GM18502 (cell line): ENCODE data around the gene ZNF3.

Source experiments
- ATAC-seq: cut with Tn5 transposase; IDR thresholded peaks from one replicate; pipeline ENCODE4 v1.9.1; 2021; ENCODE audit warnings: mild to moderate bottlenecking; ENCODE audit not compliant: unreplicated experiment, poor library complexity

The ZNF3 gene

DNA sequence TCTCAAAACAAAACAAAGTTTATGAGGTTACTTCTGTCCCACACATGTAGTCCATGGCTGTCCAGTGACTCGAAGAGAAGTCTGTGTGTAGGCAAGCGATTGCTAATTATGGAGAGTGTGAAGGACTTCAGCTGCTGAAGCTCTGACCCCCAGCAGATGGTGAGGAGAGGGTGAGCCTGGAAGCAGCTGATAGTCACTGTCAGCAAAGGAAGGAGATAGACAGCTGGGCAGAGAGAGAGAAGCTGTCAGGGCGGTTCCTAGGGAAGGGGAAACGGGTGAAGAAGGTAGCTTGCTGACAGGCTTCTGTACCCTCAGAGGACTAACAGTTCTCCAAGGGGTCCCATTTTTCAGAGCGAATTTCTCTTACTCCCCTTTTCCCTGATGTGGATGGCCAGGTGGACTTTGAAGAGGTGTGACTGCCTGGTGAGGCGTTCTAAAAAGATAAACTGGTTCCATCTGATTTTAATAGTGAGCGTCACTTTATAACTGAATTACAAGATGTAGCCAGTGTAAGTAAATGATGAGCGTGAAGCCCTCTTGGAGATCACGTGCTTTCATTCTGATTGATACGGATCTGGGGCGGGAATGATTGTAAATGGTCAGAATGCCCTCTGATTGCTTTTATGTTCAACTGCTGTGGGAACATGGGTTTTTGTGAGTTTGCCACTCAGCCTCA is 19.9 kb downstream of the ZNF3 start:
- no peak for ATAC-seq

DNA sequence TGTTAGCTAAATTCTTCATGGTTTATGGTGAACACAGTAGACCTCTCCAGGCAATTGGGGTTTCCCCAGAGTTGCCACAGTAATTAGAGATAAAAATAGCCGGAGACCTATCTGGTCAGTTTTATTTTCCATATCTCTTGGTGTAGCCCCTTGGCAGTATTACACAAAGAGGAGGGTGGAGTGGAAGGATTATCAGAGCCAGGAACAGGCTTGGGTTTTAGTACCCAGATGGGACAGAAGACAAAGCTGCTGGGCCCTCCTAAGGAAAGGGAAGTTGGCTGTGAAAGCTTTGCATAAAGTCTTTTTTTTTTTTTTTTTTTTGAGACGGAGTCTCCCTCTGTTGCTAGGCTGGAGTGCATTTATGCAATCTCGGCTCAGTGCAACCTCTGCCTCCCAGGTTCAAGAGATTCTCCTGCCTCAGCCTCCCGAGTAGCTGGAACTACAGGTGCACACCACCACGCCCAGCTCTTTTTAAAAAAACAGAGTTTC is 22.2 kb downstream of the ZNF3 start:
- no peak for ATAC-seq

DNA sequence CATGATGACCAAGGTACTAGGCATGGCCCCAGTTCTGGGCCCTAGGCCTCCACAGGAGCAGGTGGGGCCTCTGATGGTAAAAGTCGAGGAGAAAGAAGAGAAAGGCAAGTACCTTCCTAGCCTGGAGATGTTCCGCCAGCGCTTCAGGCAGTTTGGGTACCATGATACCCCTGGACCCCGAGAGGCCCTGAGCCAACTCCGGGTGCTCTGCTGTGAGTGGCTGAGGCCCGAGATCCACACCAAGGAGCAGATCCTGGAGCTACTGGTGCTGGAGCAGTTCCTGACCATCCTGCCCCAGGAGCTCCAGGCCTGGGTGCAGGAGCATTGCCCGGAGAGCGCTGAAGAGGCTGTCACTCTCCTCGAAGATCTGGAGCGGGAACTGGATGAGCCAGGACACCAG is 24.5 kb downstream of the ZNF3 start:
- ATAC-seq, result no peak

DNA sequence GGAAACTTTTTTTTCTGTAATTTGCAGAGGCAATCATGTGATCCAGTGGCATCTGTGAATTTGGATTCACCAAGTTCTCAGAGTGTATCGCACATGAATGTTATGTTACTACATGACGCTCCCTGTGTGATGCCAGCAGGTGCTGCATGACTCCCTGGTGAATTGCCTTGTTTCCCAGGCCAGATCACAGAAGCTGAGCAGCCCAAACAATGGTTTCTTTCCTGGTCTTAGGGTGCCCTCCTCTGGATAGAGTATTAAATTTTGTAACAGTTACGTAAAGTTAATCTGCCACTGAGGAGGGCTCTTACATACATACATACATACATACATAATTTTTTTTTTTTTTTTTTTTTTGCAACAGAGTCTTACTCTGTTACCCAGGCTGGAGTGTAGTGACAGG is 28.3 kb downstream of the ZNF3 start:
- ATAC-seq, result no peak

DNA sequence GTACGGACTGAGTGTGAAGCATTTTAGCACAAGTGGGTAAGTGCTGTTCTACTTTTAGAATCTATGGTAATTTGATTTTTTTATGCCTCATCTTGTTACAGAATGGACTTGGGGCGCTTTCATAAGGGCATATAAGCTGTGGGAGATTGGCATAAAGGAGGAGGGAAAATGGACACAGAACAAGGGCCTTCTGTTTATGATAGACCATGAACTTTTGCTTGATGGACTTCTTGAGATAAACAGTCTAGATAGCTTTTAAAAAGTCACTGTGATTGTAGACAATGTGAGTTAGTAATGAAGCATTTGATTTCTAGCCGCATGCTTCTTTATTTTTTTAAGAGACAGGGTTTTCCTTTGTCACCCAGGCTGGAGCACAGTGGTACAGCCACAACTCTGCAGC is 29.9 kb downstream of the ZNF3 start:
- ATAC-seq, result no peak

DNA sequence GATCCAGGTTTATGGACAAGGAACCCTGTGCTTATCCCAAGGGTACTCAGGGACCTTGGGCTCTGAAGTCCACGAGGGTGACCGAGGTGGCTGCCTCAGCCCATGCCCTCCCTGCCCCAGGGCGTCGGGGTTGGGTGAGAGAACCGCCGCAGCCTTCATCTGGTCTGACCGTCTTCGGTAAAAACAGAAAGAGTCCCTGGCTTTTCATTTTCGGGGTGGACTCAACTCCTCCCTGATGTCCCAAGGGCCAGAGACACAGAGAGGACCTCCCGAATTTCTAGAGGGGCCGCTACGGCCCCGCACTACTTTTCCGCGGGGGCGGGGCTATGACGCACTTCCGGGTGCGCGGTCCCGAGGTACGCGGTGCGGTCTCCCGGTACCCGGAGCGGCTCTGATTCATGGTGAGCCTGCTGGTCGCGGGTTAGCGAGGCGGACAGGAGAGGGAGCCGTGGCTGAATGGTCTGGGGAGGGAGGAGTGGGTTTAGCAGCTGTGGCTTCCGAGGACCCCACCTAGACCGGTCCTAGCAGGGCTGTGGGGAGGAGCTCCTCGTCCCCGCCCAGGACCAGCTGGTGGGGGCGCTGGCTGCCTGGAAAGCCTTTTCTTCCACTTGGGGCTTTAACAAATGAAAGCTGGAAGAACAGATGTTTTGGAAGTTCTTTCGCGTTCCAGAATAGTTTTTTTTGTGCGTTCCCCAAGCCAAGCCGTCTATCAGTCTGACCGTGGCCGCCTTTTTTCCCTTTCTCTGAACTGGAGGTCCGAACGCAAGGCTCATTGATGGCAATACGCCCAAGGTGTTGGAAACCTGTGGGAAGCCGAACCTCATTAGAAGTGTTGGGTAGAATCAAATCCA is 31.9 kb downstream of the ZNF3 start, which contains the start of gene ZSCAN21:
ZSCAN21 (plus strand) TSS at position 334 of the 851 bp plus-strand sequence. CDS start 7,233 bp downstream, outside the sequence.
- ATAC-seq, result peak; percentile 93

DNA sequence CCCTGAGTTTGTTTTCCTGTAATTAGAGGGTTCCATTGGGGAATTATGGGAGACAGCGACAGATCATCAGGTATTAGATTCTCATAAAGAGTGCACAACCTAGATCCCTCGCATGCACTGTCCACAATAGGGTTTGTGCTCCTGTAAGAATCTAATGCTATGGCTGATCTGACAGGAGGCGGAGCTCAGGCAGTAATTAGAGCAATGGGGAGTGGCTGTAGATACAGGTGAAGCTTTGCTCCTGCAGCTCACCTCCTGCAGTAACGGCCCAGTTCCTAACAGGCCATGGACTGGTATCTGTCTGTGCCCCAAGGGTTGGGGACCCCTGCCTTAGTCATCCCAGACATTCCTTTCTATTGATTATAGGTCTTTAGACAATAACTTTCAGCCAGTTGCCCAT is 32.8 kb downstream of the ZNF3 start:
- ATAC-seq, result no peak

DNA sequence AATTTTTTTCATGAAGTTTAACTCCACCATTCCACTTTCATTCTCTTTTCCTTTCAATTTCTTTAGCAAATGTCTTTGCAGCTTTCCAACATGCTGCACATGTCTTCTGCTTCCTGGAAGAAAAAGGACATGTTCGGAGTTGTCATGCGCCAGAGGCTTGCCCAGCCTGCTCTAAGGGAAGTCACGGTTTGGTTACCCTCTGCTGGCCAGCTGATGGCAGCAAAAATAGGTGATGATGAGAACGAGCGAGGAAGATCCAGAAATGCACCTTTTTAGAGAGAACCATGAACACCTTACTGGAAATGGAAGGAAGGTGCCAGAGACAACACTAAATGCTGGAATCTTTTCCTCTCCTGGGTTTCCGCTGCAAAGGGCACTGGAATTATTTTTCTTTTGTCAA is 36.8 kb downstream of the ZNF3 start:
- no peak for ATAC-seq

DNA sequence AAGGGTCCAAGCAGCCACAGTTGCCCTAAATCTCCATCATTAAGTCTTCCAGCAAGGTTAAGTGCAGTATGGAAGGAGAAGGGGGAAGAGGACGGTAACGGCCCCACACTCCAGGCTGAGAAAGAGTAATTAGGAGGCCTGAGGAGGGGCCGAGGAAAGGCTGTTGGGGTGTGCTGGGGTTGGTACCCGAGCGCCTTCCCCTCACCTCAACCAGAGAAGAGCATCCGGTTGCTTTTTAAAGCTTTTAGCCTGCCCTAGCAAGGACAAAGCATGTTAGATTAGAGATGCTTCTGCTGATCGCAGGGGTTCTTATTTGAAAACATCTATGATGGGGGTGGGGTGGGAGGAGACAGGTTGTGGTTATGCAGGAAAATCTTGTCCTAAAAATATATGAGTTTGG is 40.9 kb downstream of the ZNF3 start:
- no peak for ATAC-seq

DNA sequence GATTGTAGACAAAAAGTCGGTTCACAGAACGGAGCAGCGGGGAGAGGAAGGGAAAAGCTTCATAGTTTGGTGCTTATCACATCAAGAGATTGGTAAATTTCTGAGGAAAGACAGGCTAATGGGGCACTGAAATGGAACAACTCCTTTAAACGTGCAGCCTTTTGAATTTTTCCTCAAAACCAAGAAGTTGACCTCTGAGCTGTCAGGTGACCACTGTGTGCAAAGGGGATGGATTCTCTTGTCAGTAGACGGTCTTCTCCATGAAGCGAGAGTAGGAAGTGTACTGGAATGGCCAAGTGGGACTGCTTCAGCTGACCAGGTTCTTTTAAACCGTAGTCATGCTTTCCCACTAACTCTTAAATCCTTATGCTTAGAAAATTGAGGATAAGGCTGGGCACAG is 43.2 kb downstream of the ZNF3 start:
- ATAC-seq, result no peak

DNA sequence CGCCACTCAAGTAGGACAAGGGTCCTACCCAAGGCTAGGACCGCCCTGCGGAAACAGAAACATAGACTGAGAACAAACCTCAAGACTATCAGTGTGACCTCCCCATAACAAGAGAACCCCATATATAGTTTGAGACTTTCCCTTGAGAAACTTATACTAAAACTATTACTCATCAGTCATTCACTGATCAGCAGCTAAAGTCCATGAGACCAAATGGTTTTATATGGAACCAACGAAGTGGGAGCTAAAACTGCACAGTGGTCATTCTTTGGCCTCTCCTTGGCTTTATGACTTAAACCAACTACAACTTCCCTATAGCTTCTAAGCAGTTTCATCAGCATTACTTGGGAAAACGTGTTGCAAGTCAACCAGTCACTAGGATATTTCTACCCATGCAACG is 45.6 kb downstream of the ZNF3 start:
- no peak for ATAC-seq

DNA sequence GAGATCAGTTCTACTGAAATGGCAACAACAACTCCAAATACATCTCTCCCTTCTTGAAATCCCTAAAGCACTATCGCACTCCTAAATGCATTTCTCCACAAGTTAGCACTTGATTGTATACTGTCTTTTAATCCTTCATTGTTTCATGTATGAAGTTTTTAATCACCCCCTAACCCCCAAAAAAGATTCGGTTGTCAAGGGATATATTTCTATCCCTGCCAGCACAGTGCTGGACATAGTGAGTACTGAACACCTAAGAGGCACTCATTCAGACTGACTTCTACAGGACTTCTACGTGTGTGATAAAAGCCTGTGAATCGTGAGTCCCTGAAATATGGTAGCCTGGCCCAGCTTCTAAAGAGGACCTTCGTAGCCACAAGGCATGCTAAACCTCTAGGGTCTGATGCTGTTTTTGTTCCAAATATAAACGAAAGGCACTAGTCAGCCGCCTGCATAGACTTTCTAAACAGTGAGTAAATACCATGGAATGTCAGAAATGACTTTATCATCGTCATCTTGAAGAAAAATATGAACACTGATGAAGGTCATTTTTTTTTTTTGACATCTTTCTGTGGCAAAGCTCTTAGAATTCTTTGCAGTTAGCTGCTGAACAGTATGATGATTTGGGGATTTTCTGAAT is 46.5 kb downstream of the ZNF3 start:
- ATAC-seq, result no peak

DNA sequence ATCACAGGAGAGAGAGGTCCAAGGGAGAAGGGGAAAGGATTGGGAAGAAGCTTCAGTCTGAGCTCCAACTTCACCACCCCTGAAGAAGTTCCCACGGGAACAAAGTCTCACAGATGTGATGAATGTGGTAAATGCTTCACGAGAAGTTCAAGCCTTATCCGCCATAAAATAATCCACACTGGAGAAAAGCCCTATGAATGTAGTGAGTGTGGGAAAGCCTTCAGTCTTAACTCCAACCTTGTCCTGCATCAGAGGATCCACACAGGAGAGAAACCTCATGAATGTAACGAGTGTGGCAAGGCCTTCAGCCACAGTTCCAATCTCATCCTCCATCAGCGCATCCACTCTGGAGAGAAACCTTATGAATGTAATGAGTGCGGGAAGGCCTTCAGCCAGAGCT is 48.0 kb downstream of the ZNF3 start:
- no peak for ATAC-seq

DNA sequence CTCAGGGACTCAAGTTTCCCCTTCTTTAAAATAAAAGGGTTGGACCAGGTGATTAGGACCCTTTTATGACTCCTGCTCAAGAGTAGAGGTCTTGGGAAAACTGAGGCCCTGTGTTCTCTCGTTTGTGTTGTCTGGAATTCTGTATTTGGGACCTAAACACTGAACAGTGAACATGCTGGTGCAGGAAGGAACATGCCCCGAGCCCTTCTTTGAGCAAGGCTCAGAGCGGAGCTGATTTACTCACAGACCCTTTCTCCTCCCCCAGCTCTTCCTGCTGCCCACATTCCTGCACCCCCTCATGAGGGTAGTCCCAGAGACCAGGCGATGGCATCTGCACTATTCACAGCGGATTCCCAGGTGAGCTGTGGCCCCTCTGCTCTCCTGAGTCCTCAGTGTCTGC is 51.9 kb downstream of the ZNF3 start:
- no peak for ATAC-seq

DNA sequence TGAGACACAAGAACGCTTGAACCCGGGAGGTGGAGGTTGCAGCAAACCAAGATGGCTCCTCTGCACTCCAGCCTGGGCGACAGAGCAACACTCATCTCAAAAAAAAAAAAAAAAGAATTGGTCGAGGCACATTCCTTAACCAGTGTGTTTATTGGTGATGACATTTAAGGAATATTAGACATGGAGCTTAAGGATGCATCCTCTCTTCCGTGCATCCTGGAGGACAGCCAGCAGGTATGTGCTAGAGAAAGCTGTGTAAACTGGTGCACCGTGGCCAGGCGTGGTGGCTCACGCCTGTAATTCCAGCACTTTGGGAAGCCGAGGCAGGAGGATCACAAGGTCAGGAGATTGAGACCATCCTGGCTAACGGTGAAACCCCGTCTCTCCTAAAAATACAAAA is 54.3 kb downstream of the ZNF3 start:
- ATAC-seq, result no peak

DNA sequence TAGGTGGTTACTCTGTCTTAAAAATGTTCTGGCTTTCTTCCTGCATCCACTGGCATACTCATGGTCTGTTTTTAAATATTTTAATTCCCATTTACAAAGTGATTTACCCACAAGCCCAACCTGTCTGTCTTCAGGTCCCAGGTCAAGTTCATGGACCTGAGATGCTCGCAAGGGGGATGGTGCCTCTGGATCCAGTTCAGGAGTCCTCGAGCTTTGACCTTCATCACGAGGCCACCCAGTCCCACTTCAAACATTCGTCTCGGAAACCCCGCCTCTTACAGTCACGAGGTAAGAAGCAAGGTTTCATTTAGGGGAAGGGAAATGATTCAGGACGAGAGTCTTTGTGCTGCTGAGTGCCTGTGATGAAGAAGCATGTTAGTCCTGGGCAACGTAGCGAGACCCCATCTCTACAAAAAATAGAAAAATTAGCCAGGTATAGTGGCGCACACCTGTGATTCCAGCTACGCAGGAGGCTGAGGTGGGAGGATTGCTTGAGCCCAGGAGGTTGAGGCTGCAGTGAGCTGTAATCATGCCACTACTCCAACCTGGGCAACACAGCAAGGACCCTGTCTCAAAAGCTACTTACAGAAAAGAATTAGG is 57.4 kb downstream of the ZNF3 start:
- ATAC-seq, result no peak

DNA sequence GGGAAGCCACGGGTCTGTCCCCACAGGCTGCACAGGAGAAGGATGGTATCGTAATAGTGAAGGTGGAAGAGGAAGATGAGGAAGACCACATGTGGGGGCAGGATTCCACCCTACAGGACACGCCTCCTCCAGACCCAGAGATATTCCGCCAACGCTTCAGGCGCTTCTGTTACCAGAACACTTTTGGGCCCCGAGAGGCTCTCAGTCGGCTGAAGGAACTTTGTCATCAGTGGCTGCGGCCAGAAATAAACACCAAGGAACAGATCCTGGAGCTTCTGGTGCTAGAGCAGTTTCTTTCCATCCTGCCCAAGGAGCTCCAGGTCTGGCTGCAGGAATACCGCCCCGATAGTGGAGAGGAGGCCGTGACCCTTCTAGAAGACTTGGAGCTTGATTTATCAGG is 58.0 kb downstream of the ZNF3 start:
- no peak for ATAC-seq

DNA sequence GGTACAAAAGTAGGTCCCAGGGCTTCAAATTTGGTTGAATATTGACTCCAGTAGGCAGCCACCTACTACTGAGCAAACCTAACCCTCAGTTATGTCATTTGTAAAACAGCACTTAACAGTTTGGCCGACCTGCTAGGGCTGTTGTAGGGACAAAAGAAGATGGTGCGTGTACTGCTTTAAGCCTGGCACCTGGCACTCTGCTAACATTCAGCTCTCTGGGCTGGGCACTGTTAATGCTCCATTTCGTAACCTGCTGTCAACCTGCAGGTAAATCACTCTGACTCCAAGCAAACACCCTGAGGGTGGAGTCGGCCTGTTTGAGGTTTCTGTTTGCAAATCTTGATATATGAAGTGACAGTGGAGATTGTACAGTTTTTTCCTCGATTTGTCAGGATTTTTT is 58.9 kb downstream of the ZNF3 start:
- ATAC-seq, result no peak

DNA sequence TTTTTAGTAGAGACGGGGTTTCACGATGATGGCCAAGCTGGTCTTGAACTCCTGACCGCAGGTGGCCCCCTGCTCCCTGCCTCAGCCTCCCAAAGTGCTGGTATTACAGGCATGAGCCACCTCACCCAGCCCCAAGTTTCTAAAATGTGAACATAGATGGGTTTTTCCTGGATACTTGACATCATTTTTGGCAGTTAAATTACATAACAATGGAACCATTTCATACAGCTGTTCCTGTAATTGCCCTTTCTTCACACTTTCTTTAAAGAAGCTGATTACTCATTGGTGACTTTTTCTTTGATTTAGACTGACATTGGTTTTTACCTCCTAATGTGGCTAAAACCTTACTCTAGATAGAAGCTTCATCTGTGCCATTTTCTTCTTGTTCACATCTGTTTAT is 60.2 kb downstream of the ZNF3 start:
- no peak for ATAC-seq
